Measurements from ENCODE around the gene AKAP8L.

AKAP8L gene

DNA sequence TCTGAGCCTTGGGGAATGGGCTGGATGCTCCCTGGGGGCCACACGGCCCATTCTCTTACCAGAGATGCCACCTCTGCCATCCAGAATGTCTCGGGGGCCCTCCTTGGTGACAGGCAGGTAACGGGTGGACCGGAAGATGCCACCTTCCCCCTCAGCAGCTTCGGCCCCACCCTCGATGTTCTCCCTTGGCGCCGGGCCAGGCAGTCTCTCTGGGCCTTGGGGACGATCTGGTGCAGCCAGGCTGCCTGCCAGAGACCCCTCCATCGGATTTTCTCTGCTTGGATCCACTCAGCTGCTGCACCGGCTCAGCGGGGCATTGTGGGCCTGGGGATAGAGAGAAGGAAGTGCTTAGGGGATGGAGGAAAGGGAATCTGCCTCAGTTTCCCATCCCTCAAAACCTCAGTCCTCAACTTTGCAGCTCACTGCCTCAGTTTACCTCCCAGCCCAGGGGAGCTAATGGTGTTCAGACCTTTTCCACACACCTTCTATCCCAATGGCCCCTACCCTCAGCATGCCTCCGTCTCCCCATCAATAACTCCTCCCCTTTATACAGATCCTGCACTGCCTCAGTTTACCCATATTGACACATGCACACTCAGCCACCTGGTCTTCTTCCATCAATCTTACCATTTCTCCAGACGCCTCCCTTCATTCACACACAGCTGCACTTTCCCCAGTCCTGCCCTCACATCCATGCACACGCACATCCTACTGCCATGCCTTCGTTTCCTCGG is 29.4 kb upstream of the AKAP8L start:
- peak overlapping the region; percentile 70 for H3K4me3 ChIP-seq (ENCODE audit: low read depth, low read length)

DNA sequence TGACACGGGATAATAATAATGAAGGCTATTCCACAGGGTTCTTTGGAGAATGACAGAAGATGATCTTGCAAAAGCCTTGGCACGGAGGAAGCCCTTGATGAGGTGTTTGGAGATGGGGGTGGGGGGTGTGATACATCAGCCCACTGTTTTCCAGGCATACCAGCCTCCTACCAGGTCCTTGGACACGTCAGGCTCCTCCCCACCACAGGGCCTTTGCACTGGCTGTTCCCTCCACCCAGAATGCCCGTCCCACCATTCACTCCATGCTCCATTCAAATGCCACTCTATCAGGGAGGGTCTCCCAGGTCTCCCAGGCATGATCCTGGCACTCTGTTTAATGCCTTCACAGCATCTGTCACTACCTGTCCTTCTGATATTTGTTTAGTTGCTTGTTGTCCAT is 28.3 kb upstream of the AKAP8L start:
- DNase-seq (ENCODE audit: low read depth) = no peak
- TF ChIP-seq, protein P1, sequence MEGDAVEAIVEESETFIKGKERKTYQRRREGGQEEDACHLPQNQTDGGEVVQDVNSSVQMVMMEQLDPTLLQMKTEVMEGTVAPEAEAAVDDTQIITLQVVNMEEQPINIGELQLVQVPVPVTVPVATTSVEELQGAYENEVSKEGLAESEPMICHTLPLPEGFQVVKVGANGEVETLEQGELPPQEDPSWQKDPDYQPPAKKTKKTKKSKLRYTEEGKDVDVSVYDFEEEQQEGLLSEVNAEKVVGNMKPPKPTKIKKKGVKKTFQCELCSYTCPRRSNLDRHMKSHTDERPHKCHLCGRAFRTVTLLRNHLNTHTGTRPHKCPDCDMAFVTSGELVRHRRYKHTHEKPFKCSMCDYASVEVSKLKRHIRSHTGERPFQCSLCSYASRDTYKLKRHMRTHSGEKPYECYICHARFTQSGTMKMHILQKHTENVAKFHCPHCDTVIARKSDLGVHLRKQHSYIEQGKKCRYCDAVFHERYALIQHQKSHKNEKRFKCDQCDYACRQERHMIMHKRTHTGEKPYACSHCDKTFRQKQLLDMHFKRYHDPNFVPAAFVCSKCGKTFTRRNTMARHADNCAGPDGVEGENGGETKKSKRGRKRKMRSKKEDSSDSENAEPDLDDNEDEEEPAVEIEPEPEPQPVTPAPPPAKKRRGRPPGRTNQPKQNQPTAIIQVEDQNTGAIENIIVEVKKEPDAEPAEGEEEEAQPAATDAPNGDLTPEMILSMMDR (conservative IDR thresholded peaks at IDR 0.05; ENCODE audit: low read depth, low read length) = no peak
- no peak overlapping the region for H3K4me3 ChIP-seq (ENCODE audit: low read depth, low read length)

More for the DNA sequence above, 29.4 kb upstream of the AKAP8L start:
- TF ChIP-seq, protein P1 (conservative IDR thresholded peaks at IDR 0.05; ENCODE audit: low read depth, low read length) = no peak
- no peak for DNase-seq (ENCODE audit: low read depth)

DNA sequence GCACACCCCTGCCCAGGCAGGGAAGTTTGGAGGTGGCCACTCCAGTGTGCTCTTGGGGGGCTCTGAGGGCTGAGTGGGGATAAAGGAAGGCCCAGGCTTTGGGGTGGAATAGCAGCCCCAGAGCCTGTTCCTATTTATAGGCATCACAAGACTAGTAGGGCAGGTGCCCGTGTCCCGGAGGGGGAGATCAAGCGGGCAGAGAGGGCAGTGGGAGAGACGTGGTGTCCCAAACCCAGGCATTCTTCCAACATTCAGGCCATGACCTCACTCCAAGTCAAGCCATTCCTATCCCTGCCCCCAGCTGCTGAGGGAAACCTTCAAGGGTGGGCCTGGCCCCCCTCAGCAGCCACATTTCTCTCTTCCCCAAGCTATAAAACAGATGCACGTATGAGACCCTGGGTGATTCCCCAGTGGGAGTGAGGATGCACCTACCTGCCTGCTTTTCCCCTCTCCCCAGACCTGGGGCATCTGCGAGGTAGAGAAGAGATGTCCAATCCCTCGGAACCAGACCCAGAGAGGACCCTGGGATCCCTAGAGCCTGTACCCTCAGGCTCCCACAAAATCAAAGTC is 27.1 kb upstream of the AKAP8L start:
- DNase-seq (ENCODE audit: low read depth) = no peak
- TF ChIP-seq, protein P1 (conservative IDR thresholded peaks at IDR 0.05; ENCODE audit: low read depth, low read length) = no peak
- H3K4me3 ChIP-seq (ENCODE audit: low read depth, low read length) = no peak overlapping the region

DNA sequence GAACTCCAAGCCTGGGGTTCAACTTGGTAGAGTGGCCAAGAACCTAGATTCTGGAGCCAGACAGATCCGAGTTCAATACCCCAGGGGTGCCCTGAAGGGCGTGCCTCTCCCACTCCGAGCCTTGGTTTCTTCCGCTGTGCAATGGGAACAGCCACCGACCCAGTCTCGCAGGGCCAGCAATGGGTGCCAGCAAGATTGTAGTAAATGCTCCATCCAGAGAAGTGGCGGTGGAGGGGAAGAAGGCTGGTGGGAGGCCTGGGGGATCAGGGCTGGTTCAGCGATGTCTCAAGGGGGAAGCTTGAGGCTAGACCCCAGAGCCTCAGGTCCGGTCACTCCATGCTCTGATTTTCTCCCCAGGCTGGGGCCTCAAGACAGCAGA is 26.4 kb upstream of the AKAP8L start:
- TF ChIP-seq, protein P1 (conservative IDR thresholded peaks at IDR 0.05; ENCODE audit: low read depth, low read length) = no peak
- H3K4me3 ChIP-seq (ENCODE audit: low read depth, low read length) = no peak overlapping the region
- no peak for DNase-seq (ENCODE audit: low read depth)

DNA sequence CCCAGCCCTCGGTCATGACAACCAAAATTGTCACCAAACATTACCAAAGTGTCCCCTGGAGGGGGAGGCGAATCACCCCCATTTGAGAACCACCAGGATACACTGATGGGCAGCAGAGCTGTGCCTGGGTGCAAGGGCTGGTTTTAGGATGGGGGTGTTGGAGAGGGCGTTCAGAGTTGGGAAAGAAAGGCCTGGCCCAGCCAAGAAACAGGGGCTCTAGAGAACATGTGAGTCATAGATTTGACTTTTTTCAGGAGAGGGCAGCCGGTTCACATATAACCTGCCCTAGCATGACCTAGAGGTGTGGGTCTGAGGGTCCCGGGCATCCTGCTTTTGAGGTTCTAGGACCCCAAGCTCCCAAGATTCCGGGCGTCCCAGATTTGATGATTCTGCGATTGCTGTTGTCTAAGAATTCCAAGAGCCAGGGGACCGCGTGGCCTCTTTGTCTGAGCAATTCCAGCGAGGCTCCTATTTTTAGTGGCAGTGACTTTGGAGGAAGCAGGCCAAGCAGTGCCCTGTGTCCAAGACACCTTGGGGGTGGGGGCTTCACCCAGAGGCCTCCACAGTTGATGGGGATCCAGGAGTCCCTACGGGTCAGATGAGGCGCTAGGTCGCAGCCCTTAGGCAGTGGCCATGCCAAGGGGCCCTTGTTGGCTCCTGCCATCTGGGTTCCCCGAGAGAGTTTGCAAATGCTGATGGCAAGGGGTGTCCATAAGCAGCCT is 25.9 kb upstream of the AKAP8L start:
- no peak overlapping the region for H3K4me3 ChIP-seq (ENCODE audit: low read depth, low read length)
- no peak for DNase-seq (ENCODE audit: low read depth)
- TF ChIP-seq, protein P1 (conservative IDR thresholded peaks at IDR 0.05; ENCODE audit: low read depth, low read length) = no peak

DNA sequence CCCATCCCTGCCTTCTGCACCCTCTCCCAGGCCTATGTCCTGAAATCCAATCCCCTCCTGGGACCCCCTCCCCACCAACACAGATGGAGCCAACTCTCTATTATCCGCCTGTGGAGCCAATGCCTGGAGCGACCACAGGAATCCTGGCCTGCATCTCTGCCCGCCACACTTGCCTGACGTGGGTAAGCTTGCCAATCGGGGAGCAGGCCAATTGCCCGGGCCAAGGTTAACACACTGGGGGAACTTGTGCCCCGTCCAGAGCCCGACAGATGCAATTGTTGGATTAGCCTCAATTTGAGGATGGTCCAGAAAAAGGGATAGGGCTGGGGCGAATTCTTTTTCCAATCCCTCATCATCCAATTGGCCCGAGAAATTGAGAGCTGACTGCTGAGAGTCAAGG is 25.1 kb upstream of the AKAP8L start:
- TF ChIP-seq, protein P1 (conservative IDR thresholded peaks at IDR 0.05; ENCODE audit: low read depth, low read length) = no peak
- no peak for DNase-seq (ENCODE audit: low read depth)
- no peak overlapping the region for H3K4me3 ChIP-seq (ENCODE audit: low read depth, low read length)

Data from choroid plexus epithelial cell (primary cell).